Measurements from ENCODE around the gene TMEM256. TPM values are rescaled to one million over a fixed set of nuclear protein-coding genes. Genes with fewer than 3 reads are reported as not detected.
A peak's percentile ranks its signal among the peaks of the same experiment; 100 is the strongest.

The TMEM256 gene
- total RNA-seq, 1 donor from 2014 or later = 102 TPM

DNA sequence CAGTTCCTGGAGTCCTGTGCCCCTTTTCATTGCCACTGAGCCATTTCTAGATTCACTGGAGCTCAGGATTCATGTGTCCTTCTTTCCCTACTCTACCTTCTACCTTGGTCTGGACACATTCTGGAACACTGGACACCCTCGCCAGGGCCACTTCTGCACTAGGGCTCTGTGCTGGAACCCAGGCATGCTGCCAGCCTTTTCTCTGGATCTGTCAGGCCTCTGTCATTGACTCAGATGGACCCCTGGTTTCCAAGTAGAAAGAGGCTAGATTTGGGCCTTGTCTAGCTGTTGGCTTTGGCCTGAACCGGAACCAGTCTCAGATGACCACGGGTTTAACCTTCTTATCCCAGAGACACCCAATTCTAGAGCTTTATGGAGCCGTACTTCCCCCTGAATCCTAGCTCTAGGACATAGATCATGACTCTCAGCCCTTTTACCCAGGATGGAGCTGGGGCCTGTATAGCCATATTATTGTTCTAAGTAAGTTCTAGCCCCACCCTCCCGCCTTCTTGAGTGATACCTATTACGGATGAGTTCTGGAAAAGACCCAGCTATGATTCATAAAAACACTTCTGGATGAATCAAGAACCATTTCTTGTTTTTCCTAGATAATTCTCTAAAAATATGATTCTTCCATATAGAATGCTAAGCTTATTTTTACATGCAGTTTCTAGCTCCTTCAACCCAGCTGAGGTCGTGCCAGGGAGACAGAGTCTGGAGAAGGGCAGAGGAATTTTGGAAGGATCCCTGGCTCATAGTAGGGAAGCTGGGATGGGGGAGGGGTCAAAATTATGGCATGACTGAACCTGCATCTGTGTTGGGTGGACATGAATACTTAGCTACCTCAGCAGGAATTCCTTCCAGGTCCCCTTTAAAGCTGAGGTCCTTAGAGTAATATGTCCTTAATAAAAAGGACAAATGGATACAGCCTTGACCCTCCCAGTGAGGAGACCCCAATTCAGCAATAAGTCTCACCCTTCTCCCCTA is 39.9 kb upstream of the TMEM256 start:
- DNase-seq (ENCODE audit: low spot score, unreplicated experiment) = no peak
- H3K27me3 Mint-ChIP-seq = peaks cover 48% of the 10 kb centered on the region
- no peaks in the 10 kb centered on the region for H3K9me3 Mint-ChIP-seq (ENCODE audit: low read depth)
- H3K4me1 Mint-ChIP-seq (ENCODE audit: low read depth) = peaks cover 22% of the 10 kb centered on the region
- H3K27ac Mint-ChIP-seq = no peak overlapping the region
- TF ChIP-seq, protein P1, sequence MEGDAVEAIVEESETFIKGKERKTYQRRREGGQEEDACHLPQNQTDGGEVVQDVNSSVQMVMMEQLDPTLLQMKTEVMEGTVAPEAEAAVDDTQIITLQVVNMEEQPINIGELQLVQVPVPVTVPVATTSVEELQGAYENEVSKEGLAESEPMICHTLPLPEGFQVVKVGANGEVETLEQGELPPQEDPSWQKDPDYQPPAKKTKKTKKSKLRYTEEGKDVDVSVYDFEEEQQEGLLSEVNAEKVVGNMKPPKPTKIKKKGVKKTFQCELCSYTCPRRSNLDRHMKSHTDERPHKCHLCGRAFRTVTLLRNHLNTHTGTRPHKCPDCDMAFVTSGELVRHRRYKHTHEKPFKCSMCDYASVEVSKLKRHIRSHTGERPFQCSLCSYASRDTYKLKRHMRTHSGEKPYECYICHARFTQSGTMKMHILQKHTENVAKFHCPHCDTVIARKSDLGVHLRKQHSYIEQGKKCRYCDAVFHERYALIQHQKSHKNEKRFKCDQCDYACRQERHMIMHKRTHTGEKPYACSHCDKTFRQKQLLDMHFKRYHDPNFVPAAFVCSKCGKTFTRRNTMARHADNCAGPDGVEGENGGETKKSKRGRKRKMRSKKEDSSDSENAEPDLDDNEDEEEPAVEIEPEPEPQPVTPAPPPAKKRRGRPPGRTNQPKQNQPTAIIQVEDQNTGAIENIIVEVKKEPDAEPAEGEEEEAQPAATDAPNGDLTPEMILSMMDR (IDR thresholded peaks at IDR 0.05; ENCODE audit: unreplicated experiment) = no peak
- H3K4me3 Mint-ChIP-seq (ENCODE audit: low read depth) = no peak overlapping the region
- peaks cover 4% of the 10 kb centered on the region for H3K36me3 Mint-ChIP-seq (ENCODE audit: insufficient read depth)

DNA sequence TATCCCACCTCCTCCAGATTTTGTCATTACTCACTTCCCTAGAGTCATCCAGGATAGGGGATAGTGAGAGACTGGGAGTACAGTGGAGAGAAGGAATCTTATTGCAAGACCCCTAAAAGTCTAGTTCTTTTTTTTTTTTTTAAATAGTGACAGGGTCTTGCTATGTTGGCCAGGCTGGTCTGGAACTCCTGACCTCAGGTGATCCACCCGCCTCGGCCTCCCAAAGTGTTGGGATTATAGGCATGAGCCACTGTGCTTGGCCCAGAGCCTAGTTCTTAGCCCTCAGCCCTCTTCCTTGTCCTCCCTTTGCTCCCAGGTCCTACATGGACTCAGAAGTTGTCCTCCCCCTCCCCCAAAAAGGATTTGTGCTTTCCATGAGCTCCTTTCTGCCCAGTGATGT is 38.2 kb upstream of the TMEM256 start:
- H3K9me3 Mint-ChIP-seq (ENCODE audit: low read depth) = no peaks in the 10 kb centered on the region
- peak overlapping the region; percentile 40 for H3K27ac Mint-ChIP-seq
- TF ChIP-seq, protein P1 (IDR thresholded peaks at IDR 0.05; ENCODE audit: unreplicated experiment) = no peak
- no peak overlapping the region for H3K4me3 Mint-ChIP-seq (ENCODE audit: low read depth)
- no peaks in the 10 kb centered on the region for H3K36me3 Mint-ChIP-seq (ENCODE audit: insufficient read depth)
- peaks cover 29% of the 10 kb centered on the region for H3K4me1 Mint-ChIP-seq (ENCODE audit: low read depth)
- DNase-seq (ENCODE audit: low spot score, unreplicated experiment) = no peak
- H3K27me3 Mint-ChIP-seq = peaks cover 54% of the 10 kb centered on the region

DNA sequence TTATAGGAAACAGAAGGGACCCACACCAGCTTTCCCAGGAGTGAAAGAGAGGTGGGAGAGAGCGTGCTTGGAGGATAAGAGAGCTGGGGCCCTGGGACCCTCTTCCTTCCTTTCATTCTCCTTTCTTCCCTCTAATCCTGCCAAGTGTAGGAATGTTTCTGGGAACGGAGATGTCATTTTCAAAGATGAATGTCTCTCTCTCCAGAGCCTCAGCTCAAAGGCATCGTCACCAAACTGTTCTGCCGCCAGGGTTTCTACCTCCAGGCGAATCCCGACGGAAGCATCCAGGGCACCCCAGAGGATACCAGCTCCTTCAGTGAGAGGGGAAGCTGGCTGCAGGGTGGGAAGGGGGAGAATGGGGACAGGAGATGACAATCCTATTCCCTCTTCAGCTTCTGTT is 37.4 kb upstream of the TMEM256 start:
- Mint-ChIP-seq H3K4me3 (ENCODE audit: low read depth) (peak overlapping the region; percentile 88), H3K27me3 (peaks cover 58% of the 10 kb centered on the region), H3K4me1 (ENCODE audit: low read depth) (peaks cover 30% of the 10 kb centered on the region), H3K36me3 (ENCODE audit: insufficient read depth) (no peaks in the 10 kb centered on the region), H3K9me3 (ENCODE audit: low read depth) (no peaks in the 10 kb centered on the region), H3K27ac (no peak overlapping the region)
- TF ChIP-seq, protein P1 (IDR thresholded peaks at IDR 0.05; ENCODE audit: unreplicated experiment) = no peak
- no peak for DNase-seq (ENCODE audit: low spot score, unreplicated experiment)

DNA sequence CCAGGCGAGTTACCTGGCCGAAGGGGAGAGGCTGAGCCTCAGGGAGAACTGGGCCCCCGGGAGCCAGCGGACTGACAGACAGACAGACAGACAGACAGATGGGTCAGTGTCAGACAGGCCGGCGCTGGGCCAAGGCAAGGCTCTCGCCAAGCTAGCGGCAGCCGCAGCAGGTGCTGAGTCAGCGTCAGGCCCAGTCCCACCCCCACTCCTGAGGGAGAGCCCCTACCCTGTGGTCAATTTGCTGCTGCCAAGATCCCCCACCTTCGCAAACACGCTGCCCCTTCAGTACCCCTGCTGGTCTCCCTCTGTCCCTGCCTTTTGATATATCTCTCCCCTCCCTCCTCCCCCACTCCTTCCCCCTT is 36.9 kb upstream of the TMEM256 start:
- H3K27ac Mint-ChIP-seq = peak overlapping the region; percentile 88
- no peaks in the 10 kb centered on the region for H3K9me3 Mint-ChIP-seq (ENCODE audit: low read depth)
- DNase-seq (ENCODE audit: low spot score, unreplicated experiment) = no peak
- H3K4me3 Mint-ChIP-seq (ENCODE audit: low read depth) = peak overlapping the region; percentile 88
- peaks cover 58% of the 10 kb centered on the region for H3K27me3 Mint-ChIP-seq
- TF ChIP-seq, protein P1 (IDR thresholded peaks at IDR 0.05; ENCODE audit: unreplicated experiment) = no peak
- H3K4me1 Mint-ChIP-seq (ENCODE audit: low read depth) = peaks cover 29% of the 10 kb centered on the region
- H3K36me3 Mint-ChIP-seq (ENCODE audit: insufficient read depth) = no peaks in the 10 kb centered on the region

DNA sequence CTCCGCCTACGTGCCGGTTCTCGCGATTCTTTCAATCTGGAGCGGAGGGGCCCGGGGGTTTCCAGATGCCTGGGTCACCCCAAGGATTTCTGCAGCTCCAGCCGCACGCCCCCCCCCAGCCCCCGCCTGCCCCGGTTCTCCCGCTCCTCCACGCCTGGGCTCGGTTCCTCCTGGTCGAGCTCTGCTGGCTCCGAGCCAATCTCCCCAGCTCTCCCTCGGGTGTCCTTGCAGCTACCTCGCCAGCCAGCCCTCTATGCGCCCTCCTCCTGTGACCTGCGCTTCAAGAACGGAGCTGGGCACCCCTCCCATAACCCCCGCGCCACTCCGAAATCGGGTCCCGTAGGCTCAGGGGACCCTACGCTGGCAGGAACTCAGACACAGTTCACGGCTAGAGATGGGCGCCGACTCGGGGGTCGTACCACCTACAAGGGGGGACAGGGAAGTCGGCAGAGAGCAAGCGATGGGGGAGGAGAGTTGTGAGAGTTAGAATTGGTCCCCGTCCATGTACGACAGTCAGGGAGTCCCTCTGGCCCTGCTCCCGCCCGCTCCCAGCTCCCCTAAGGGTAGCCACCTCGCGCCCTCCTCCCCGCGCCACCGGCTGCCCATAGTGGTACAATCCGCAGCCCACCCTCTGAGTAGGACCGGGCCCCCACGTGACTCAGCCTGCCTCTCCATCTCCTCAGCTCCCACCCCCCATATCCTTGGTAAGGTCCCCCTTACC is 36.4 kb upstream of the TMEM256 start:
- Mint-ChIP-seq H3K27ac (peak overlapping the region; percentile 88), H3K9me3 (ENCODE audit: low read depth) (no peaks in the 10 kb centered on the region), H3K27me3 (peaks cover 58% of the 10 kb centered on the region), H3K4me3 (ENCODE audit: low read depth) (peak overlapping the region; percentile 88), H3K36me3 (ENCODE audit: insufficient read depth) (no peaks in the 10 kb centered on the region), H3K4me1 (ENCODE audit: low read depth) (peaks cover 24% of the 10 kb centered on the region)
- TF ChIP-seq, protein P1 (IDR thresholded peaks at IDR 0.05; ENCODE audit: unreplicated experiment) = no peak
- DNase-seq (ENCODE audit: low spot score, unreplicated experiment) = no peak
